Psoas muscle (tissue), 8 donors: ENCODE measurements around the gene RBM19. TPM values are rescaled to one million over a fixed set of nuclear protein-coding genes. Genes with fewer than 3 reads are reported as not detected.

Source experiments
- ATAC-seq, 4 donors: fragments of 200-7000 bp; cut with Tn5 transposase; one replicate each; pipeline ENCODE4 v1.9.1; 2020; ENCODE audit warnings: moderate library complexity in 3 of 4, mild to moderate bottlenecking in 2 of 4
- DNase-seq, 2 donors: peaks; one replicate each; pipeline ENCODE4 v3.0.0-alpha.2; 2020
- H3K27ac ChIP-seq: fragments of 200-600 bp; one replicate; pipeline ENCODE4 v1.8.0; 2022
- H3K27me3 ChIP-seq, 3 donors: fragments of 200-600 bp in 1 of 3; one replicate each; pipeline versions ENCODE4 v1.6.1 to v1.8.0; 2013 to 2022; ENCODE audit warnings: low read length in 2 of 3, mild to moderate bottlenecking in 2 of 3, moderate library complexity in 1 of 3; ENCODE audit not compliant: insufficient read depth in 3 of 3
- H3K36me3 ChIP-seq, 2 donors: fragments of 200-600 bp in 1 of 2; one replicate each; pipeline versions ENCODE4 v1.6.1 to v1.8.0; 2013 to 2022; ENCODE audit warnings: low read depth in 1 of 2, mild to moderate bottlenecking in 1 of 2, moderate library complexity in 1 of 2; ENCODE audit not compliant: insufficient read depth in 1 of 2
- H3K4me1 ChIP-seq: fragments of 200-600 bp; one replicate; pipeline ENCODE4 v1.8.0; 2022
- H3K4me3 ChIP-seq: fragments of 200-600 bp; one replicate; pipeline ENCODE4 v1.8.0; 2022; ENCODE audit warnings: mild to moderate bottlenecking
- H3K9me3 ChIP-seq: fragments of 200-600 bp; one replicate; pipeline ENCODE4 v1.8.0; 2022
- CTCF ChIP-seq: fragments of 200-600 bp; IDR thresholded peaks from one replicate; pipeline ENCODE4 v1.8.0; 2022; ENCODE audit warnings: antibody characterized with exemption
- WGBS, 3 donors: extraction: QIAGEN DNeasy Blood & Tissue Kit; methylation state at CpG; one replicate each; pipeline versions ENCODE4 v1.1.6 to v1.1.7; 2013; 5-methylcytosine and 5-hydroxymethylcytosine counted together
- intact Hi-C, 2 donors: fragments of 100-400 bp; cut with DNase I; formaldehyde crosslinking; loops; one replicate each; pipeline versions ENCODE4 v1.11.0 to v1.14.2; 2022
- polyA plus RNA-seq, 3 donors: library from polyadenylated mRNA; stranded (reverse); fragments of 200-250 nt; gene quantifications; one replicate each; pipeline ENCODE4 v1.2.3, GENCODE V29; 2013
- total RNA-seq, 4 donors: library from RNA; stranded (reverse); fragmentation: NEBNext Ultra II Directional in 2 of 4; extraction: Animal tissue kit (Norgen Biotek cat#: 25700) in 2 of 4; gene quantifications; one replicate each; pipeline versions ENCODE4 v1.2.1 to v1.2.4, GENCODE V29; 2021 to 2023
- donor health status: healthy with polysubstance abuse.
- donor health status: DM: no; HTN: no; CAD: no; lungs with moderate emphysema.
- donor health status: Bipolar disorder and iron deficiency.
- donor health status: healthy.
- donor health status: DM: yes; HTN: yes; CAD: no.
- donor health status: DM: no; HTN: no; CAD: no.
- donor health status: DM: no; HTN: no; CAD: no.
- donor health status: DM: yes; HTN: yes; CAD: no.

The RBM19 gene
- total and polyA plus RNA-seq, 7 donors, result 14.2 to 59.4 (median 25.7) TPM

DNA sequence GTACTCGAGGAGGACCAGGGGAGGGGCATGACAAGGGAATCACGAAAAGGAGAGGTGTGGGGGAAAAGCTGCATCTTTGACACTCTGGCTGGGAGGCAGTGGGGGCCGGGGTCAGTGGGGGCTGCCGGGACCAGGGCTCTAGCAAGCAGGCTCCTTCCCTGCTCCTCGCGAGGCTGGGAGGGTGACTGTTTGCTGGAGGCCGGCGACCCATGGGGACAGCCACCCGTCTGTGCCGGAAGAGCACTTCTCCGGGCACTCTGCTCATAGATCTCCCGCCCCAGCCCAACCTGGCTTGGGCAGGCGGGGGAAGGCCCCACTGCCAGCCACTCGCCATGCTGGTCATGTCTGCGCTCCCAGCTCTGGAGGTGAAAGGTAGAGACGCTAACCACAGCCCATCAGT, 130.7 kb downstream of the RBM19 start:
- TF ChIP-seq CTCF, result no peak
- H3K9me3 ChIP-seq, result no peaks in the 10 kb centered on the region
- H3K27ac ChIP-seq, result no peak overlapping the region
- intact Hi-C loops, result no loop called here
- ATAC-seq, result peak in 1 of 4 donors; percentile 21
- no peaks in the 10 kb centered on the region for H3K4me1 ChIP-seq
- DNase-seq, result no peak
- no peaks in the 10 kb centered on the region for H3K27me3 ChIP-seq
- H3K36me3 ChIP-seq, result no peaks in the 10 kb centered on the region
- H3K4me3 ChIP-seq, result no peak overlapping the region
- 93 to 97% (median 95%) methylated on average over 16 of the region's 16 CpGs for WGBS, 3 donors

DNA sequence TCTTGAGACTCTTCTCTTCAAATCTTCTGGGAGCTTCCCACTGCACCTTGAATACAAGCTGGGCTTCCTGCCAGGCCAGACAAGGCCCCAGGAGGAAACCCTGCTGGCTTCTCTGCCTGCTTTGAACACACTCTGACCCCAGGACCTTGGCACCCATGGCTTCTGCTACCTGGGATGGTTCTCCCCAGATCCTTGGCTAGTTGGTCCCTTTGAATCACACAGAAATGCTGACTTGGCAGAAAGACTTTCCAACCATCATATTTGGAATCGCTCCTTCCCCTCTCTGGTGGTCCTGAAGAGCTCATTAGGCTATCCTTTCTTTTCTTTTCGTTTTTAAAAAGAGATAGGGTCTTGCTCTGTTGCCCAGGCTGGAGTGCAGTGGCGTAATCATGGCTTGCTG, 132.7 kb downstream of the RBM19 start:
- WGBS, 3 donors, result 93 to 97% (median 95%) methylated on average over 3 of the region's 3 CpGs
- no peak for TF ChIP-seq CTCF

DNA sequence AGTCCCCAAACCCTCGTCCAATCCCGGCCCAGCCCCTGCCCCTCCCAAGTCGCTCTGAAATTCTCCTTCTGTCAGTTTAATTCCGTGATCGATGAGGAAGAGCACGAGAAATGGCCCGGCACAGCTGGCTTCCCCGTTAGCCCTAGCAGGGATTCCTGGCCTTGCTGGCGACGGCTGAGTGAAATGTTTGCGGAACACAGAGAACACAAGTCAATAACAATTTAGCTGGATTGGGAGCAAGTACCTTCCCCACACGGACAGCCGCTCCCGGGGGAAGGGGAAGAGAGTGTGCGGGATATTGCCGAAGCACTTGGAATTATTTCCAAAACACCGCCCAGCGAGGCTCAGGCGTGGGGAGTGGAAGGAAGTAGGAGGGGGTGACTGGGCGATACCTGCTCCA, 134.6 kb downstream of the RBM19 start:
- H3K9me3 ChIP-seq, result no peaks in the 10 kb centered on the region
- TF ChIP-seq CTCF, result no peak
- no peak for DNase-seq
- WGBS, 3 donors, result 59 to 67% (median 67%) methylated on average over 20 of the region's 20 CpGs
- no peak for ATAC-seq
- no peak overlapping the region for H3K27ac ChIP-seq
- no peaks in the 10 kb centered on the region for H3K36me3 ChIP-seq
- no peaks in the 10 kb centered on the region for H3K4me1 ChIP-seq
- intact Hi-C loops, result no loop called here
- H3K27me3 ChIP-seq, result no peaks in the 10 kb centered on the region
- H3K4me3 ChIP-seq, result no peak overlapping the region

More for the DNA sequence above, 132.7 kb downstream of the RBM19 start:
- Histone ChIP-seq H3K9me3 (no peaks in the 10 kb centered on the region), H3K4me3 (no peak overlapping the region), H3K4me1 (no peaks in the 10 kb centered on the region), H3K27me3 (no peaks in the 10 kb centered on the region), H3K36me3 (no peaks in the 10 kb centered on the region), H3K27ac (no peak overlapping the region)
- intact Hi-C loops, result no loop called here
- ATAC-seq, result no peak
- no peak for DNase-seq

- DNase-seq (no peak), ATAC-seq (no peak)
- no peak for TF ChIP-seq CTCF
- Histone ChIP-seq H3K9me3 (no peaks in the 10 kb centered on the region), H3K4me3 (no peak overlapping the region), H3K27ac (no peak overlapping the region), H3K27me3 (no peaks in the 10 kb centered on the region), H3K4me1 (no peaks in the 10 kb centered on the region), H3K36me3 (no peaks in the 10 kb centered on the region)
- WGBS, 3 donors, result 77 to 80% (median 77%) methylated on average over 4 of the region's 4 CpGs
- intact Hi-C loops, result no loop called here
Observed at GRCh38 chr12:113831016-113831415, 135.1 kb downstream of the RBM19 start.

DNA sequence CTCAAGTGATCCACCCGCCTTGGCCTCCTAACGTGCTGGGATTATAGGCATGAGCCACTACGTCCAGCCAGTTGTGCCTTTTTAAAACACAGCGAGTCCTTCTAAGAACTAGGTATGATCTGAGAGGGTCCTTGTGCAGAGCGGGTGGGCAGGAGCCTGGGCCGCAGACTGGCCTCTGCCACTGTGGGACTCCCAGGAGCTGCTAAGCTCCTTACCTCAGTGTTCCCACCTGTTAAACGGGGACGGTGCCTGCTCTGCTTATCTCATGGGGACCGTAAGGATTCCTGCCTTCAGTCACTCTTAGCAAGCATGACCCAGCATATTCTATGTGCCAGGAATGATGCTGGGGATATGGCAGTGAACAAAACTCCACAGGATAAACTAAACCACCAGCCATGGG, 136.9 kb downstream of the RBM19 start:
- Histone ChIP-seq H3K4me3 (no peak overlapping the region), H3K36me3 (no peaks in the 10 kb centered on the region), H3K27me3 (no peaks in the 10 kb centered on the region), H3K27ac (no peak overlapping the region), H3K9me3 (no peaks in the 10 kb centered on the region), H3K4me1 (no peaks in the 10 kb centered on the region)
- DNase-seq (no peak), ATAC-seq (no peak)
- WGBS, 3 donors, result 95 to 97% (median 96%) methylated on average over 9 of the region's 9 CpGs
- intact Hi-C loops, result no loop called here
- TF ChIP-seq CTCF, result no peak
